T-cell (primary cell): ENCODE results near the gene CHTOP. TPM values are rescaled to one million over a fixed set of nuclear protein-coding genes. Genes with fewer than 3 reads are reported as not detected.

Experiments
- ATAC-seq, 4 experiments: fragments of 200-7000 bp in 3 of 4; fragments of 150-1000 bp in 1 of 4; cut with Tn5 transposase; replicated peaks in 1 of 4; 1 replicate in 3 of 4; 2 replicates in 1 of 4; pipeline ENCODE4 v1.10.0; 2021; ENCODE audit warnings: moderate library complexity in 3 of 4, mild to moderate bottlenecking in 2 of 4, moderate number of reproducible peaks in 1 of 4
- CTCF ChIA-PET, 2 donors: fragments of 300-600 bp; sonication (Branson Sonifier 250); formaldehyde crosslinking; loops; one replicate each; lab custom pipeline; 2022; ENCODE audit warnings: antibody characterized with exemption in 2 of 2; lab: Charles Lee
- POLR2A ChIA-PET, 2 donors: fragments of 300-600 bp; sonication (Branson Sonifier 250); formaldehyde crosslinking; loops; one replicate each; lab custom pipeline; 2022; ENCODE audit warnings: antibody characterized with exemption in 2 of 2; lab: Charles Lee
- DNase-seq, 35 experiments: peaks; one replicate each; pipeline versions ENCODE4 v3.0.0 to v3.0.0-alpha.2; 2013 to 2023
- H3K27ac ChIP-seq: one replicate; pipeline ENCODE4 v1.5.1; 2013; ENCODE audit warnings: low read length
- H3K27me3 ChIP-seq, 2 experiments: replicated peaks in 1 of 2; 1 replicate in 1 of 2; 2 replicates in 1 of 2; pipeline versions ENCODE4 v1.6.1 to v1.7.0; 2013; ENCODE audit warnings: low read length in 1 of 2, mixed read lengths in 1 of 2; ENCODE audit not compliant: control insufficient read depth in 2 of 2, insufficient read depth in 2 of 2; ENCODE audit errors: extremely low read depth in 1 of 2
- H3K36me3 ChIP-seq, 2 donors: 1 replicate in 1 of 2; 2 replicates in 1 of 2; pipeline versions ENCODE4 v1.6.1 to v1.7.0; 2013; ENCODE audit warnings: low read length in 1 of 2; ENCODE audit not compliant: control insufficient read depth in 2 of 2, insufficient read depth in 1 of 2; ENCODE audit errors: extremely low read depth in 1 of 2
- H3K4me1 ChIP-seq, 2 experiments: 1 replicate in 1 of 2; 2 replicates in 1 of 2; pipeline versions ENCODE4 v1.6.1 to v1.7.0; 2013; ENCODE audit warnings: low read length in 2 of 2, mixed read lengths in 1 of 2; ENCODE audit not compliant: insufficient read depth in 2 of 2, control insufficient read depth in 1 of 2; ENCODE audit errors: extremely low read depth in 1 of 2
- H3K4me3 ChIP-seq, 2 donors: 1 replicate in 1 of 2; 2 replicates in 1 of 2; pipeline versions ENCODE4 v1.5.1 to v1.7.0; 2013; ENCODE audit warnings: mild to moderate bottlenecking in 2 of 2, low read length in 1 of 2, moderate library complexity in 1 of 2; ENCODE audit not compliant: control insufficient read depth in 1 of 2; ENCODE audit errors: extremely low read depth in 1 of 2
- H3K9me3 ChIP-seq: 2 replicates; pipeline ENCODE4 v1.7.0; 2013
- H3K27ac Mint-ChIP-seq, 2 donors: one replicate each; pipeline ENCODE4 v1.8.0; 2020 to 2021; ENCODE audit warnings: mild to moderate bottlenecking in 2 of 2, mixed read lengths in 2 of 2
- H3K27me3 Mint-ChIP-seq, 2 donors: one replicate each; pipeline ENCODE4 v1.8.0; 2021 to 2022; ENCODE audit warnings: mixed read lengths in 2 of 2
- H3K36me3 Mint-ChIP-seq: one replicate; pipeline ENCODE4 v1.8.0; 2021; ENCODE audit warnings: mixed read lengths
- H3K4me1 Mint-ChIP-seq, 3 donors: one replicate each; pipeline ENCODE4 v1.8.0; 2020 to 2022; ENCODE audit warnings: mixed read lengths in 3 of 3, mild to moderate bottlenecking in 1 of 3
- H3K4me3 Mint-ChIP-seq, 3 donors: one replicate each; pipeline ENCODE4 v1.8.0; 2020 to 2022; ENCODE audit warnings: mild to moderate bottlenecking in 3 of 3, mixed read lengths in 3 of 3, moderate library complexity in 3 of 3
- H3K9me3 Mint-ChIP-seq, 3 donors: one replicate each; pipeline ENCODE4 v1.8.0; 2020 to 2022; ENCODE audit warnings: mixed read lengths in 3 of 3
- WGBS: methylation state at CpG from one replicate; pipeline ENCODE4 v1.1.5; 2013; ENCODE audit warnings: missing lambda C conversion rate; ENCODE audit not compliant: insufficient coverage; 5-methylcytosine and 5-hydroxymethylcytosine counted together
- total RNA-seq, 35 experiments: library from RNA in 6 of 35; stranded (reverse) in 6 of 35; fragments of 120-200 nt in 1 of 35; gene quantifications; one replicate each; pipeline versions ENCODE4 v1.2.1 to v1.2.4 and lab custom pipeline; 2013 to 2026

CHTOP gene
- total RNA-seq, 5 donors from 2014 or later (not counting 1 experiment from before 2014, with no cell fraction given), result 76.7 to 131 (median 130) TPM

DNA sequence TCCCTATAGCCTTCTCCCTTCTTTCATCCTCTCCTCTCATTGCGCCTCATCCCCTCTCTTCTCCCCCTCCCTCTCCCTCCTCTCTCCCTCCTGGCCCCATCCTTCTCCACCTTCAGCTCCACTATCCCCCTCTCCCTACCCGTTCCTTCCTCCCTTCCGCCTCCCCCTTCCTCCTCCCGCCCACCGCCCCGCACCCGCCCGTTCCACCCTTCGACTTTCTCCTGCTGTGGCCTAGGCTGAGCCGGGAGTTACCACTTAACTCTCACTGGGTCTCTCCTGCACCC is 46.2 kb downstream of the CHTOP start:
- Histone ChIP-seq H3K4me3 (no peak overlapping the region), H3K27me3 (peaks cover 2 to 65% of the 10 kb centered on the region in 2 experiments), H3K36me3 (no peaks in the 10 kb centered on the region), H3K4me1 (peaks cover 13 to 25% of the 10 kb centered on the region in 2 experiments), H3K9me3 (no peaks in the 10 kb centered on the region), H3K27ac (no peak overlapping the region)
- ChIA-PET CTCF (interaction anchor here in 1 of 2 donors (1.2 kb wide), 1 partner anchor 169 kb away, joined by 3 read pairs; no protein-coding TSS in a partner anchor), POLR2A (interaction anchor here in 1 of 2 donors (0.6 kb wide), 1 partner anchor 126 kb away, joined by 3 read pairs; no protein-coding TSS in a partner anchor)
- ATAC-seq (no peak), DNase-seq (no peak)
- H3K9me3 Mint-ChIP-seq, result no peaks in the 10 kb centered on the region
- H3K27me3 Mint-ChIP-seq, result peaks cover 40 to 53% of the 10 kb centered on the region in 2 donors
- no peak overlapping the region for H3K27ac Mint-ChIP-seq
- peaks cover 16 to 27% (median 22%) of the 10 kb centered on the region in 3 donors for H3K4me1 Mint-ChIP-seq
- WGBS, result 11% methylated on average over 3 of the region's 10 CpGs
- H3K36me3 Mint-ChIP-seq, result no peaks in the 10 kb centered on the region
- H3K4me3 Mint-ChIP-seq, result peak overlapping the region; percentile 53 to 81 (median 75)

DNA sequence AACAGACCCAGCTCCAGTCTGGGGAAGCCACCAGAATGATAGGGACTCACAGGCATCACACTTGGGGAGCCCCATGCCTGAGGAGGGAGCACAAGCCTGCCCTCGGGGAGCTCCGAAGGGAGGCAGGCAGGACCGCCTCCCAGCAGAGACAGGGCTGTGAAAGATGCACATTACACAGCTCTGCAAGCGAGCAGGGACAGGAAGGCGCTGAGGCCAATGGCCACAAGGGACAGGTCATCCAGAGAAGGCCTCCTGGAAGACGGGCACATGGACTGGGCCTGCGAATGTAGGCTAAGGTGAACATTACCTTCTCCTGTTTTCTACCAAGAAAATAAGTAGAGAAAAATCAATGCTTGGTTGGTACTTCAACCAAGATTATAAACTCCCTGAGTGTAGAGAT is 48.9 kb downstream of the CHTOP start:
- Mint-ChIP-seq H3K27me3 (peaks cover 40 to 44% of the 10 kb centered on the region in 2 donors), H3K36me3 (no peaks in the 10 kb centered on the region), H3K9me3 (no peaks in the 10 kb centered on the region), H3K4me3 (no peak overlapping the region), H3K27ac (no peak overlapping the region), H3K4me1 (peaks cover 13 to 23% (median 17%) of the 10 kb centered on the region in 3 donors)
- Histone ChIP-seq H3K4me3 (no peak overlapping the region), H3K27me3 (peaks cover 2 to 76% of the 10 kb centered on the region in 2 experiments), H3K36me3 (no peaks in the 10 kb centered on the region), H3K27ac (no peak overlapping the region), H3K4me1 (peaks cover 13 to 23% of the 10 kb centered on the region in 2 experiments), H3K9me3 (no peaks in the 10 kb centered on the region)
- DNase-seq, result no peak
- no peak for ATAC-seq
- ChIA-PET POLR2A (no interaction called here), CTCF (no interaction called here)
- 78% methylated on average over 6 of the region's 7 CpGs for WGBS

DNA sequence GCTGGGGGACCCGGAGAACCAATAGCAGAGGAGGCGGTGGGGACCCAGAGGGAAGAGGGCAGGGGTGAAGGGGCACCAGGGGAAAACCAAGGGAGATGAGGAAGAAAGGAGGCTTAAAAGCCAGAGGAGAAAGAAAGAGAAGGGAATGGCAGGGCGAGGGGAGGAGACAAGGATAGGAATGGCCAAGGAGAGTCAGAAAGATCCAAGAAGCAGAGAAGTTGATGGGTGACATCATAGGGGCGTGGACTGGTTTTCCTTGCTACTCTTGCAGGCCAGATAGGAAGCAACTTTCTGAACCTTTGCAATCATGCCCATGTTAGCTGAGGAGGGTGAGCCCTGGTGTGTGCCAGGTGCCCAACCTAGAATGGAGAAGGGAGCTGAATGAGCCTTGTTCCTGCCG is 50.0 kb downstream of the CHTOP start:
- Mint-ChIP-seq H3K4me3 (no peak overlapping the region), H3K36me3 (no peaks in the 10 kb centered on the region), H3K27ac (peak overlapping the region in 1 of 2 donors; percentile 62), H3K9me3 (no peaks in the 10 kb centered on the region), H3K4me1 (peaks cover 4 to 13% (median 7%) of the 10 kb centered on the region in 3 donors), H3K27me3 (peaks cover 30 to 34% of the 10 kb centered on the region in 2 donors)
- ChIA-PET CTCF (no interaction called here), POLR2A (no interaction called here)
- no peak overlapping the region for H3K27ac ChIP-seq
- peaks cover 2 to 65% of the 10 kb centered on the region in 2 experiments for H3K27me3 ChIP-seq
- WGBS, result 76% methylated on average over 4 of the region's 5 CpGs
- no peak overlapping the region for H3K4me3 ChIP-seq
- no peak for ATAC-seq
- H3K4me1 ChIP-seq, result peaks cover 2 to 11% of the 10 kb centered on the region in 2 experiments
- DNase-seq, result no peak
- H3K9me3 ChIP-seq, result no peaks in the 10 kb centered on the region
- no peaks in the 10 kb centered on the region for H3K36me3 ChIP-seq

DNA sequence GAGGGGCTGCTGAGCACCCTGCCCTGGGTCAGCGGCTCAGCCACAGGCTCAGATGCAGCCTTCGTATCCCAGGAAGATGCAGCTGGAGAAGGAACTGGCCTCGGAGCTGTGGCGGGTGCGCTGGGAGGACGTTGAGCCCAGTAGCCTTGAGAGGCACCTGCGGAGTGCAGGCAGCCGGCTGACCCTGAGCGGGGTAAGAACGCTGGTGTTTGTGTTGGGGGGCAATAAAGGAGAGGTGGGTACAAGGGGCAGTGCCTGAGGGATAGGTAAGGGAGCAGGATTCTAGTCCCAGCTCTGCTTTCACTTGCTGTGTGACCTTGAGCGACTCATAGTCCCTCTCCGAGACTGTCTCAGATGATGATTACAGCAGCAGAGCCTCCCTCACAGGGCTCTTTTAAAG is 51.0 kb downstream of the CHTOP start:
- ChIA-PET POLR2A (no interaction called here), CTCF (no interaction called here)
- Histone ChIP-seq H3K36me3 (no peaks in the 10 kb centered on the region), H3K27ac (no peak overlapping the region), H3K9me3 (no peaks in the 10 kb centered on the region), H3K4me1 (peaks cover 0 to under 1% of the 10 kb centered on the region in 2 experiments), H3K4me3 (no peak overlapping the region), H3K27me3 (peaks cover 2 to 57% of the 10 kb centered on the region in 2 experiments)
- Mint-ChIP-seq H3K36me3 (no peaks in the 10 kb centered on the region), H3K4me1 (peaks cover 0 to 8% (median 3%) of the 10 kb centered on the region in 3 donors), H3K27me3 (peaks cover 26 to 29% of the 10 kb centered on the region in 2 donors), H3K9me3 (no peaks in the 10 kb centered on the region), H3K4me3 (no peak overlapping the region), H3K27ac (no peak overlapping the region)
- no peak for DNase-seq
- ATAC-seq, result no peak
- 96% methylated on average over 4 of the region's 12 CpGs for WGBS

DNA sequence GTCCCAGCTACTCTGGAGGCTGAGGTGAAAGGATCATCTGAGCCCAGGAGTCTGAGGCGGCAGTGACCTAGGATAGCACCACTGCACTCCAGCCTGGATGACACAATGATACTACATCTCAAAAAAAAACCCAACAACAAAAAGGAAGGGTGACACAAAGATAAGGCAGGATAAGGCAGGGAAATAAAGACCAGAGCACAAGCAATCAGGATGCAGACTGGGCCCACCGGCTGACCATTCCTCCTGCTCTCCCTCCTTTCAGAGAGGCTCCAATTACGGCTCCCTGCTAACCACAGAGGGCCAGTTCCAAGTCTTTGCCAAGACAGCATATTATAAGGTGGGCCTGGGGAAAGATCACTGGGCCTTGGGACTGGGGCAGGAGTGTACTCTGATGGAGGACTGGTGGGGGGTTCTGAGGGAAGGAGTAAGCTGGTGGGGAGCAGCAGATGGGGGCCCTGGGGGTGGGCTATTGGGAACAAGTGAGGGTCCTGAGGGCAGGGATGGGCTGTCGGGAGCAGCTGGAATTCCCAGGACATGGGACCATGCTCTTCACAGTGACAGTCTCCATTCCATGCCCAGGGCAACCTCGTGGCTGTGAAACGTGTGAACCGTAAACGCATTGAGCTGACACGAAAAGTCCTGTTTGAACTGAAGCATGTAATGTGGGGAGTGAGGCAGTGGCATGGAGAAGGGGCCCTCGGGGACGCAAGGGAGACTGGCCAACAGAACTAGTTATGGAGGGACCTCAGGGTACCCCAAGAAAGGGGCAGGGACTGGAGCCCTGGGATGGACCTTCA is 51.9 kb downstream of the CHTOP start:
- Mint-ChIP-seq H3K27me3 (peaks cover 17 to 22% of the 10 kb centered on the region in 2 donors), H3K4me1 (peaks cover 0 to 3% (median 3%) of the 10 kb centered on the region in 3 donors), H3K9me3 (no peaks in the 10 kb centered on the region), H3K4me3 (no peak overlapping the region), H3K27ac (no peak overlapping the region), H3K36me3 (no peaks in the 10 kb centered on the region)
- Histone ChIP-seq H3K9me3 (no peaks in the 10 kb centered on the region), H3K27ac (no peak overlapping the region), H3K27me3 (peaks cover 1 to 49% of the 10 kb centered on the region in 2 experiments), H3K4me1 (peaks cover 0 to 7% of the 10 kb centered on the region in 2 experiments), H3K4me3 (no peak overlapping the region), H3K36me3 (no peaks in the 10 kb centered on the region)
- DNase-seq (no peak), ATAC-seq (no peak)
- 69% methylated on average over 8 of the region's 11 CpGs for WGBS
- ChIA-PET POLR2A (interaction anchor here in 1 of 2 donors (0.6 kb wide), 1 partner anchor 46 kb away, joined by 3 read pairs; no protein-coding TSS in a partner anchor), CTCF (no interaction called here)

DNA sequence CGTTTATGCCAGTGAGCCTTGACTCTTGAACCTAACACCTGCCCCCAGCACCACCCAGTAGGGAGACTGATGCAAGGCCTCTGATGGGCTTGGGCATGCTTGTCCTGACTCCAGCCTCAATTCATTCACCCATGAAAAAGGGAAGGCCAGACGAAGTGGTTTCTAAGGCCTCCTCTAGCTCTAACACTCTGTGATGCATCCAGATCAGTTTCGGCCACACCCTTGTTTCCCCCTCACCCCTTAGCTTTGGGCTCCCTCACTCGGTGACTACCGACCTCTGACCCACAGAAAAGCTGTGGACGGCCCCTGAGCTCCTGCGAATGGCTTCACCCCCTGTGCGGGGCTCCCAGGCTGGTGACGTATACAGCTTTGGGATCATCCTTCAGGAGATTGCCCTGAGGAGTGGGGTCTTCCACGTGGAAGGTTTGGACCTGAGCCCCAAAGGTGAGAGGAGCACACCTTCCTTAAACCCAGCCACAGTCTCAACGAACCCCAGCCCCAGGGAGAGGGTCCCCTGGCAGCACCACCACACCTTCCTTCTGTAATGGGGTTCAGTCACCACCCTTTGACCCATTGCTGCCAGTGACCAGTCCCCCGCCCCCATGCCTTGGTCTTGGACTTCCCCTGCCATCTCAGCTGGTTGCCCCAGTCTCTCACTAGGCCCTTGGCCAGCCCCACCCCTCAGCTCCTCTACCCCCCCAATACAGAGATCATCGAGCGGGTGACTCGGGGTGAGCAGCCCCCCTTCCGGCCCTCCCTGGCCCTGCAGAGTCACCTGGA is 53.7 kb downstream of the CHTOP start:
- POLR2A ChIA-PET, result no interaction called here
- no peak overlapping the region for H3K4me3 ChIP-seq
- H3K27ac Mint-ChIP-seq, result no peak overlapping the region
- H3K4me1 ChIP-seq, result peaks cover 0 to 13% of the 10 kb centered on the region in 2 experiments
- H3K36me3 ChIP-seq, result no peaks in the 10 kb centered on the region
- H3K4me1 Mint-ChIP-seq, result peaks cover 6 to 9% (median 8%) of the 10 kb centered on the region in 3 donors
- H3K9me3 ChIP-seq, result no peaks in the 10 kb centered on the region
- peaks cover 0 to 38% of the 10 kb centered on the region in 2 experiments for H3K27me3 ChIP-seq
- no peaks in the 10 kb centered on the region for H3K36me3 Mint-ChIP-seq
- H3K27me3 Mint-ChIP-seq, result peaks cover 8 to 12% of the 10 kb centered on the region in 2 donors
- H3K9me3 Mint-ChIP-seq, result no peaks in the 10 kb centered on the region
- 81% methylated on average over 4 of the region's 16 CpGs for WGBS
- CTCF ChIA-PET, result no interaction called here
- ATAC-seq, result no peak
- no peak for DNase-seq
- no peak overlapping the region for H3K4me3 Mint-ChIP-seq
- H3K27ac ChIP-seq, result no peak overlapping the region
